Activated CD4-positive, alpha-beta T cell treated with anti-CD3 and anti-CD28 coated beads for 48 hours (primary cell): ENCODE measurements around the gene C1orf232.
A peak's percentile ranks its signal among the peaks of the same experiment; 100 is the strongest.

Experiments
- DNase-seq: peaks from one replicate; pipeline ENCODE4 v3.0.0-alpha.2; 2020

C1orf232 gene

GRCh38 chr1:26168410-26169197 lies at the start of gene C1orf232:
TSS of gene C1orf232 (minus strand) at chr1:26168963. CDS start at chr1:26168499, 464 bp downstream.
- DNase-seq, result no peak

GRCh38 chr1:26215246-26215645 lies 46.5 kb upstream of the C1orf232 start:
- DNase-seq, result no peak

GRCh38 chr1:26213335-26213905 lies 44.7 kb upstream of the C1orf232 start:
- DNase-seq, result no peak

- DNase-seq, result no peak
These were observed 44.0 kb upstream of the C1orf232 start for GRCh38 chr1:26212726-26213125.

- no peak for DNase-seq
These were observed 41.5 kb upstream of the C1orf232 start for GRCh38 chr1:26210147-26210870.

GRCh38 chr1:26203642-26204318 lies 35.0 kb upstream of the C1orf232 start:
- DNase-seq, result no peak

GRCh38 chr1:26200413-26200812 lies 31.6 kb upstream of the C1orf232 start:
- no peak for DNase-seq

GRCh38 chr1:26197813-26198212 lies 29.1 kb upstream of the C1orf232 start:
- DNase-seq, result no peak

GRCh38 chr1:26197301-26197700 lies 28.5 kb upstream of the C1orf232 start:
- no peak for DNase-seq

GRCh38 chr1:26195805-26196204 lies 27.0 kb upstream of the C1orf232 start:
- DNase-seq, result no peak

- peak; percentile 31 for DNase-seq
These were observed 23.0 kb upstream of the C1orf232 start for GRCh38 chr1:26191739-26192138.

- no peak for DNase-seq
These were observed 21.7 kb upstream of the C1orf232 start, which contains the start of gene CATSPER4 for GRCh38 chr1:26190373-26190987. TSS of gene CATSPER4 (plus strand) at chr1:26190602. CDS start at chr1:26190628, 26 bp downstream.

GRCh38 chr1:26189751-26190275 lies 21.1 kb upstream of the C1orf232 start:
- no peak for DNase-seq

GRCh38 chr1:26189331-26189730 lies 20.6 kb upstream of the C1orf232 start:
- no peak for DNase-seq

GRCh38 chr1:26188477-26188876 lies 19.7 kb upstream of the C1orf232 start:
- DNase-seq, result no peak

GRCh38 chr1:26187882-26188281 lies 19.1 kb upstream of the C1orf232 start:
- no peak for DNase-seq

GRCh38 chr1:26184883-26185282 lies 16.1 kb upstream of the C1orf232 start:
- no peak for DNase-seq

GRCh38 chr1:26184086-26184485 lies 15.3 kb upstream of the C1orf232 start:
- DNase-seq, result no peak

GRCh38 chr1:26182383-26182696 lies 13.6 kb upstream of the C1orf232 start:
- no peak for DNase-seq

- no peak for DNase-seq
These were observed 13.0 kb upstream of the C1orf232 start for GRCh38 chr1:26181586-26182382.

- DNase-seq, result no peak
These were observed 11.3 kb upstream of the C1orf232 start for GRCh38 chr1:26180010-26180506.
